GM19438 (cell line): ENCODE data around the gene RBFOX2.

Experiments used
- ATAC-seq: cut with Tn5 transposase; IDR thresholded peaks from one replicate; pipeline ENCODE4 v1.9.1; 2021; ENCODE audit warnings: low read depth; ENCODE audit not compliant: unreplicated experiment

RBFOX2 gene

GRCh38 chr22:35883031-35883620 is 145.5 kb downstream of the RBFOX2 start:
- ATAC-seq: no peak

GRCh38 chr22:35882211-35883030 is 146.2 kb downstream of the RBFOX2 start:
- ATAC-seq: no peak

- no peak for ATAC-seq
Observed at GRCh38 chr22:35879351-35879750, 149.3 kb downstream of the RBFOX2 start.

- no peak for ATAC-seq
Observed at GRCh38 chr22:35873426-35873825, 155.2 kb downstream of the RBFOX2 start.

- ATAC-seq: no peak
Observed at GRCh38 chr22:35872451-35872850, 156.2 kb downstream of the RBFOX2 start.

- ATAC-seq: no peak
Observed at GRCh38 chr22:35870517-35871293, 157.9 kb downstream of the RBFOX2 start.

- ATAC-seq: no peak
Observed at GRCh38 chr22:35868938-35869337, 159.7 kb downstream of the RBFOX2 start.

GRCh38 chr22:35866651-35867050 is 162.0 kb downstream of the RBFOX2 start:
- ATAC-seq: no peak

- no peak for ATAC-seq
Observed at GRCh38 chr22:35864545-35865165, 164.0 kb downstream of the RBFOX2 start.

- ATAC-seq: no peak
Observed at GRCh38 chr22:35863432-35863831, 165.2 kb downstream of the RBFOX2 start.

- ATAC-seq: no peak
Observed at GRCh38 chr22:35862697-35863096, 165.9 kb downstream of the RBFOX2 start.

- ATAC-seq: no peak
Observed at GRCh38 chr22:35861451-35861850, 167.2 kb downstream of the RBFOX2 start.

GRCh38 chr22:35860837-35861236 is 167.8 kb downstream of the RBFOX2 start:
- no peak for ATAC-seq

GRCh38 chr22:35860087-35860733 is 168.4 kb downstream of the RBFOX2 start:
- no peak for ATAC-seq

- no peak for ATAC-seq
Observed at GRCh38 chr22:35854334-35854733, 174.3 kb downstream of the RBFOX2 start.

- no peak for ATAC-seq
Observed at GRCh38 chr22:35852076-35852475, 176.5 kb downstream of the RBFOX2 start.

GRCh38 chr22:35850831-35851230 is 177.8 kb downstream of the RBFOX2 start:
- no peak for ATAC-seq

GRCh38 chr22:35846804-35847203 is 181.8 kb downstream of the RBFOX2 start:
- no peak for ATAC-seq

GRCh38 chr22:35844886-35845285 is 183.7 kb downstream of the RBFOX2 start:
- no peak for ATAC-seq

- ATAC-seq: no peak
Observed at GRCh38 chr22:35842954-35843353, 185.7 kb downstream of the RBFOX2 start.
